Kidney (tissue), 14 donors: Measurements from ENCODE around the gene ATXN3. TPM values are rescaled to one million over a fixed set of nuclear protein-coding genes. Genes with fewer than 3 reads are reported as not detected.

ENCODE experiments used
- DNase-seq, 5 donors: peaks; one replicate each; pipeline ENCODE4 v3.0.0-alpha.2; 2013 to 2020
- FAIRE-seq: peaks from 2 replicates; lab custom pipeline; 2012; peaks lifted over from hg19 to GRCh38; lab: Jason Lieb, UNC
- H3K27ac ChIP-seq, 2 donors: one replicate each; pipeline ENCODE4 v1.7.0; 2013; ENCODE audit warnings: low read depth in 2 of 2, low read length in 2 of 2, inconsistent platforms in 1 of 2
- H3K27me3 ChIP-seq: one replicate; pipeline ENCODE4 v1.7.1; 2013; ENCODE audit warnings: low read length, inconsistent platforms; ENCODE audit not compliant: control insufficient read depth, insufficient read depth
- H3K36me3 ChIP-seq, 3 donors: one replicate each; pipeline versions ENCODE4 v1.7.0 to v1.7.1; 2013; ENCODE audit warnings: low read length in 3 of 3, control low read depth in 1 of 3, inconsistent platforms in 1 of 3; ENCODE audit not compliant: insufficient read depth in 3 of 3, control insufficient read depth in 2 of 3
- H3K4me1 ChIP-seq, 3 donors: one replicate each; pipeline versions ENCODE4 v1.7.0 to v1.7.1; 2013; ENCODE audit warnings: low read length in 3 of 3, inconsistent platforms in 1 of 3, low read depth in 1 of 3; ENCODE audit not compliant: control insufficient read depth in 2 of 3, insufficient read depth in 2 of 3
- H3K4me3 ChIP-seq, 3 donors: one replicate each; pipeline versions ENCODE4 v1.7.0 to v1.8.1; 2013; ENCODE audit warnings: low read length in 3 of 3, control low read depth in 1 of 3, inconsistent platforms in 1 of 3
- H3K9ac ChIP-seq, 3 donors: one replicate each; pipeline versions ENCODE4 v1.7.0 to v1.7.1; 2013; ENCODE audit warnings: low read length in 3 of 3, control low read depth in 1 of 3, inconsistent platforms in 1 of 3
- H3K9me3 ChIP-seq, 3 donors: one replicate each; pipeline versions ENCODE4 v1.7.0 to v1.7.1; 2013; ENCODE audit warnings: low read length in 3 of 3, control low read depth in 1 of 3, inconsistent platforms in 1 of 3; ENCODE audit not compliant: control insufficient read depth in 2 of 3, insufficient read depth in 1 of 3
- intact Hi-C: fragments of 100-400 bp; cut with DNase I; formaldehyde crosslinking; loops from one replicate; pipeline ENCODE4 v1.11.1; 2022
- polyA plus RNA-seq: library from polyadenylated mRNA; stranded (reverse); fragments of 350-450 nt; fragmentation: Illumina TruSeq; extraction: RNeasy Lipid Tissue Mini Kit (QIAGEN cat#74804); gene quantifications from one replicate; pipeline ENCODE4 v1.2.3, GENCODE V29; 2014; ENCODE audit warnings: low read depth, low replicate concordance; ENCODE audit not compliant: insufficient read depth
- total RNA-seq: library from RNA; stranded (reverse); fragmentation: NEBNext Ultra II Directional; extraction: Animal tissue kit (Norgen Biotek cat#: 25700); gene quantifications from one replicate; pipeline ENCODE4 v1.2.1, GENCODE V29; 2021
- TF ChIP-seq, protein P1 (sequence below): IDR thresholded peaks from 3 replicates; pipeline ENCODE4 v1.5.1; 2012; ENCODE audit warnings: mild to moderate bottlenecking, moderate library complexity, borderline replicate concordance; ENCODE audit not compliant: insufficient read depth; ENCODE audit errors: extremely low read depth
- donor health status: control.
- donor health status: control.
- donor health status: control.
- donor health status: control.
- donor health status: control.
- donor health status: DM: yes; HTN: yes; CAD: no.
- donor health status: Normal renal cell carcinoma (clear cell type).

Gene ATXN3
- total and polyA plus RNA-seq, 2 donors from 2014 or later, result 17.2 to 33.6 TPM

- H3K36me3 ChIP-seq, result peaks cover 0 to 9% (median 4%) of the 10 kb centered on the region in 3 donors
- intact Hi-C loops, result no loop called here
- FAIRE-seq (no peak), DNase-seq (peak; percentile 85 to 93 (median 91))
- peak within 1 kb of the TSS; percentile 96 for H3K27ac ChIP-seq
- peak within 1 kb of the TSS; percentile 84 to 97 (median 87) for H3K9ac ChIP-seq
- H3K27me3 ChIP-seq, result no peaks in the 10 kb centered on the region
- H3K9me3 ChIP-seq, result no peaks in the 10 kb centered on the region
- H3K4me1 ChIP-seq, result peaks cover 0 to 2% (median 0%) of the 10 kb centered on the region in 3 donors
- H3K4me3 ChIP-seq, result peak within 1 kb of the TSS; percentile 90 to 99 (median 94)
- TF ChIP-seq, protein P1, sequence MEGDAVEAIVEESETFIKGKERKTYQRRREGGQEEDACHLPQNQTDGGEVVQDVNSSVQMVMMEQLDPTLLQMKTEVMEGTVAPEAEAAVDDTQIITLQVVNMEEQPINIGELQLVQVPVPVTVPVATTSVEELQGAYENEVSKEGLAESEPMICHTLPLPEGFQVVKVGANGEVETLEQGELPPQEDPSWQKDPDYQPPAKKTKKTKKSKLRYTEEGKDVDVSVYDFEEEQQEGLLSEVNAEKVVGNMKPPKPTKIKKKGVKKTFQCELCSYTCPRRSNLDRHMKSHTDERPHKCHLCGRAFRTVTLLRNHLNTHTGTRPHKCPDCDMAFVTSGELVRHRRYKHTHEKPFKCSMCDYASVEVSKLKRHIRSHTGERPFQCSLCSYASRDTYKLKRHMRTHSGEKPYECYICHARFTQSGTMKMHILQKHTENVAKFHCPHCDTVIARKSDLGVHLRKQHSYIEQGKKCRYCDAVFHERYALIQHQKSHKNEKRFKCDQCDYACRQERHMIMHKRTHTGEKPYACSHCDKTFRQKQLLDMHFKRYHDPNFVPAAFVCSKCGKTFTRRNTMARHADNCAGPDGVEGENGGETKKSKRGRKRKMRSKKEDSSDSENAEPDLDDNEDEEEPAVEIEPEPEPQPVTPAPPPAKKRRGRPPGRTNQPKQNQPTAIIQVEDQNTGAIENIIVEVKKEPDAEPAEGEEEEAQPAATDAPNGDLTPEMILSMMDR, result no peak
Measured at GRCh38 chr14:92121670-92122350, 15.4 kb upstream of the ATXN3 start, which contains the start of the genes CPSF2 and NDUFB1. Gene CPSF2, plus strand, starts transcription at chr14:92121969. Its CDS starts 9,016 bp downstream, at chr14:92130985. Gene NDUFB1, minus strand, starts transcription at chr14:92121706. Its CDS starts 4,069 bp downstream, at chr14:92117637.

DNA sequence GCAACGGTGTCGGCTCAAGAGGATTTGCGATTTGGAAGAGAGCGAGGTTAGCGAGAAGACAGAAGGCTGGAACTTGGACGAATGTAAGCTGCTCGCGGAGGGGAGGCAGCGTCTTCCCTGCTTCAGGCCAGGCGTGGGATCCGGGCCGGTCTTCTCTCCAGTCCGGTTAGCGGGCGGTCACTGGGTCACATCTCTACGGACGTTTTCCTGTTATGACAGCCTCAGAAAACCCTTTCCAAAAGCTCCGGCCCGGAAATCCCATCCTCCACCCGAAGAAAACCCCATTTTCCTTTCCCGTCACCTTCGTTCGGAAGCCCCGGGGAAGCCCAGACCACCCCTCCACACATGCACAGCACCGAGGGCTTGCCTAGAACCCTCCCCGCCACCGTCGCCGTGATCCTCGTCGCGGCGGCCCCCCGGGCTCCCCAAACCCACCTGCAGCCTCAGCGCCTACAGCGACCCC is 14.9 kb upstream of the ATXN3 start:
- TF ChIP-seq, protein P1, result no peak
- DNase-seq, result peak in 2 of 5 donors; percentile 64 to 85
- intact Hi-C loops, result no loop called here

DNA sequence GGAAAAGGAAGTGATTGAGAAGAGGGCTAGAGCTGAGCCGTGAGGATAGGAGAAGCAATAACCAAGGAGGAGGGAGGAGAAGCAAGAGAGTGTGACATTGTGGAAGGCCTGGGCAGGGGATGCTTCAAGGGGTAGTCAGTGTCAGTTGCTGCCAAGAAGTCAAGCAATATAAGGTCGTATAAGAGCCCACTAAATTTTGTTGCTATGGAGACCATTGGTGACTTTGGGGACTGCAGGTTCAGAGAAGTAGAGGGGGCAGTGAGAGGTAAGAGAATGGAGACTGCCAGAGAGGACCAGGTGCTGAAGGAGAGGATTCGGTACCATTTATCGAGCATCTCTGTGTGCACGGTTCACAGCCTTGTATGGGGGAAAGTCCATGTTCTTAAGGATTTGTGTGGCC is 3.1 kb upstream of the ATXN3 start:
- Histone ChIP-seq H3K9me3 (no peaks in the 10 kb centered on the region), H3K4me3 (no peak overlapping the region), H3K4me1 (peaks cover 0 to 3% (median 3%) of the 10 kb centered on the region in 3 donors), H3K27ac (no peak overlapping the region), H3K27me3 (no peaks in the 10 kb centered on the region), H3K9ac (no peak overlapping the region), H3K36me3 (no peaks in the 10 kb centered on the region)
- intact Hi-C loops, result no loop called here
- no peak for DNase-seq
- FAIRE-seq, result no peak
- TF ChIP-seq, protein P1, result no peak

More for the DNA sequence above, 14.9 kb upstream of the ATXN3 start:
- no peaks in the 10 kb centered on the region for H3K27me3 ChIP-seq
- H3K4me3 ChIP-seq, result peak overlapping the region; percentile 90 to 99 (median 94)
- H3K4me1 ChIP-seq, result peaks cover 0 to 2% (median 0%) of the 10 kb centered on the region in 3 donors
- H3K9ac ChIP-seq, result peak overlapping the region; percentile 84 to 97 (median 87)
- peaks cover 0 to 12% (median 4%) of the 10 kb centered on the region in 3 donors for H3K36me3 ChIP-seq
- no peak for FAIRE-seq
- no peaks in the 10 kb centered on the region for H3K9me3 ChIP-seq
- H3K27ac ChIP-seq, result peak overlapping the region; percentile 96
